Measurements from ENCODE around the gene PRMT9.

PRMT9 gene

GRCh38 chr4:147678796-147679549 is 5.0 kb downstream of the PRMT9 start:
- peak; percentile 49 for DNase-seq (ENCODE audit: low read depth, low spot score)

- DNase-seq (ENCODE audit: low read depth, low spot score): no peak
These were observed 5.9 kb downstream of the PRMT9 start for GRCh38 chr4:147678106-147678505.

- DNase-seq (ENCODE audit: low read depth, low spot score): no peak
These were observed 9.5 kb downstream of the PRMT9 start for GRCh38 chr4:147674496-147674895.

- no peak for DNase-seq (ENCODE audit: low read depth, low spot score)
These were observed 9.9 kb downstream of the PRMT9 start for GRCh38 chr4:147674073-147674472.

DNA sequence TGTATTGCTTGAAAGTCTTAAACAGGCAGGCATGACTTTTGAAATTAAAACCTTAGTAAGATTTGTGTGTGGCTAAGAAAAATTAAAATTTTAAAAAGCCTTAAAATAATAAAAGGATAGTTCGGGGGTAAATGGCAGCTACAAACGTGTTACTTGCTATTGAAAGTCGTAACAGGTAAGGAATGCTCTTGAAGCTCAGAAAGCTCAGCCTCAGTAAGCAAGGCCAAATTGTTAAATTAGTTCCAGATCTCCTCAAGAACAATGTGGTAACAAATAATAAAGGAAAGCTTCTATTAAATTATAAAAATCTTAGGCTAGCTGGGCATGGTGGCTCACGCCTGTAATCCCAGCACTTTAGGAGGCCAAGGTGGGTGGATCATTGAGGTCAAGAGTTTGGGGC is 25.5 kb downstream of the PRMT9 start:
- no peak for DNase-seq (ENCODE audit: low read depth, low spot score)

- no peak for DNase-seq (ENCODE audit: low read depth, low spot score)
These were observed 28.3 kb downstream of the PRMT9 start for GRCh38 chr4:147655639-147656038.

DNA sequence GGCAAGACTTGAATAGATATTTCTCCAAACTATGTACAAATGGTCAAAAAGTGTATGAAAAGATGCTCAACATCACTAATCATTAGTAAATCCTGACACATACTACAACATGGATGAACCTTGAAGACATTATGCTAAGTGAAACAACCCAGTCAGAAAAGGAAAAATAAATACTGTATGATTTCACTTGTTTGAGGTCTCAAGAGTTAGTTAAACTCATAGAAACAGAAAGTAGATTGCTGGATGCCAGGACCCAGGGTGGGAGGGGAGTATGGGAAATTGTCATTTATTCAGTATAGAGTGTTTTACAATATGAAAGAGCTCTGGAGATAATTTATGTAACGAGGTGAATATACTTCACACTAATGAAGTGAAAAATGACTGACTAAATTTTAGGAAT is 32.4 kb downstream of the PRMT9 start:
- DNase-seq (ENCODE audit: low read depth, low spot score): no peak

GRCh38 chr4:147648656-147649055 is 35.3 kb downstream of the PRMT9 start:
- no peak for DNase-seq (ENCODE audit: low read depth, low spot score)

GRCh38 chr4:147645099-147645498 is 38.9 kb downstream of the PRMT9 start:
- DNase-seq (ENCODE audit: low read depth, low spot score): no peak

GRCh38 chr4:147644471-147644870 is 39.5 kb downstream of the PRMT9 start:
- no peak for DNase-seq (ENCODE audit: low read depth, low spot score)

- no peak for DNase-seq (ENCODE audit: low read depth, low spot score)
These were observed 40.3 kb downstream of the PRMT9 start for GRCh38 chr4:147643616-147644015.

GRCh38 chr4:147640331-147640730 is 43.6 kb downstream of the PRMT9 start:
- DNase-seq (ENCODE audit: low read depth, low spot score): no peak

- no peak for DNase-seq (ENCODE audit: low read depth, low spot score)
These were observed 44.6 kb downstream of the PRMT9 start for GRCh38 chr4:147639388-147639787.

DNA sequence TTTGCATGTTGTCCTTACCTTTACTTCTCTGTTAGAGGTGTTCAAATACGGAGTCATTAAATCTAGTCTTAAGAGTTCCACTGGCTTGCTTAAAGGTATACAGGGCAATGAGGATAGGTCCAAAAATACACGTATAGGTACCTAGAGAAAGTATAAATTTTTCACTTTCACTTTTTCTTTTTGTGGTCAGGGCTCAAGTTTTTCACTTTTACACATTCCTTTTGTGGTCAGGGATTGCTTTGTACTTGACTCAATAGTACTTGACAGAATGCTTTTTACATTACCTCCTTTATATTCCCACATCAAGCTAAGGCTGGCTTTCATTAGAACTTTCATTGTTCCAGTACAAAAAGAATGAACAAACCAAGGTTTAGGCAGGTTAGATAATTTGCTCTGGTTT is 45.0 kb downstream of the PRMT9 start:
- no peak for DNase-seq (ENCODE audit: low read depth, low spot score)

DNA sequence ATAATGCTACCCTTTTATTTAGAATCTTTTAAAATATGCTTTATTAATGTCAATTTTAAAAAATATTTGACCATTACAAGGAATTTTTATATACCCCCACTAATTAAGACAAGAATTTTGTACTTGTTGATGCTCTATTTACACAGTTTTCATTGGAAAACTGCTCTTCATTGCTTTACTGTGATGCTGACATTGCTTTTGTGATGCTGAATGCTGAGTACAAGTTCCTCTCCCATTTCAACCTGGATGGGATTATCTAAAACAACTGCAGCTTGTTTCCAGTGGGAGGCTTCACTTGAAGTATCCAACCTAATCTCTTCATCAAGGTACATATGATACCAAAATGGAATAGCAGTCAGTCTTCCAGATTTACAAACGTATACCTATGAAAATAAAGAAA is 45.6 kb downstream of the PRMT9 start:
- DNase-seq (ENCODE audit: low read depth, low spot score): no peak

- no peak for DNase-seq (ENCODE audit: low read depth, low spot score)
These were observed 48.6 kb downstream of the PRMT9 start for GRCh38 chr4:147635348-147635747.

DNA sequence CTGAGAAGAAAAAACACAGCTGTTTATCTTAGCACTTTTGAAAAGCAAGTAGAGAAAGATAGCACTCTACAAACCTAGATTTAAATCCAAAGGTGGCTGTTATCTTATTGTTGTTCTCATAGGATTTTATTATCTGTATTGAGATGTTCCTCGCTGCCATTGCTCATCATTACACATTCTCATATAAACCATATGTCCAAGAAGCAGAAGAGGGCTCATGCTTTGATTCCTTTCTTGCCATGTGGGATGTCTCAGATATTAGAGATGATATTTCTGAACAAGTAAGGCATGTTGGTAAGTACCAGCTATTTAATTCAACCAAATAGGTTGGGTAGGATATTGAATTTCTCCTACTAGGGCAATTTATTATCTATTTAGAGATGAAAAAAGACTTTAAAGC is 50.3 kb downstream of the PRMT9 start:
- no peak for DNase-seq (ENCODE audit: low read depth, low spot score)

DNA sequence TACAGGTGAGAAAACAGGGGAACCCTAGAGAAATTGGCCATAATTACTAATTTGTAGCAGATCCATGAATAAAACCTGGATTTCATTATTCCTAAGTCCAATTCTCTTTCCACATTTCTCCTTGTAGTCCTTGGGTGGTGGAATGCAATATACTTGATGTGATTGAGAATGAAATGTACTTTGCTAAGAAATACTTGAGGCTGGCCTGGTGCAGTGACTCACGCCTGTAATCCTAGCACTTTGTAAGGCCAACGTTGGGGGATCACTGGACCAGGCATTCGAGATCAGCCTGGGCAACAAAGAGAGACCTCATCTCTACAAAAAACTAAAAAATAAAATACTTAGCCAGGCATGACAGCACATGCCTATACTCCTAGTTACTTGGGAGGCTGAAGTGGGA is 50.9 kb downstream of the PRMT9 start:
- DNase-seq (ENCODE audit: low read depth, low spot score): no peak

GRCh38 chr4:147629783-147630730 is 53.9 kb downstream of the PRMT9 start:
- no peak for DNase-seq (ENCODE audit: low read depth, low spot score)

DNA sequence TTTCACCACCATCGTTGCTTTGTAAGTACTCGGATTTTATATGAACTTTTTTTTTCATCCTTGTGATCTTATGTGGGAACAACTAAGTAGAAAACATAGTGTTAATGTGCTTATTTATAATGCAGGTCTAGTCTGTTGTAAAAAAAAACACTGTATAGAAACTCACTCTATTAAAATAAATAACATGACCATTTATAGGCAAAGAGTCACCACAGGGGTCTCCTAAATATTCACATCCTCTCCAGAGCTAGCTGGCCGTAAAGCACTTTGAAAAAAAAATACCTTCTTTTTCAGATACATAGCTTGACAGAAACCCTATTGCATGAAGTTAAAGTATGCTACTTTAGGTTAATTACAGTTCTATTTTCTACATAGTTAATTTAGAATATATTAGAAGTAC is 55.5 kb downstream of the PRMT9 start:
- no peak for DNase-seq (ENCODE audit: low read depth, low spot score)

DNA sequence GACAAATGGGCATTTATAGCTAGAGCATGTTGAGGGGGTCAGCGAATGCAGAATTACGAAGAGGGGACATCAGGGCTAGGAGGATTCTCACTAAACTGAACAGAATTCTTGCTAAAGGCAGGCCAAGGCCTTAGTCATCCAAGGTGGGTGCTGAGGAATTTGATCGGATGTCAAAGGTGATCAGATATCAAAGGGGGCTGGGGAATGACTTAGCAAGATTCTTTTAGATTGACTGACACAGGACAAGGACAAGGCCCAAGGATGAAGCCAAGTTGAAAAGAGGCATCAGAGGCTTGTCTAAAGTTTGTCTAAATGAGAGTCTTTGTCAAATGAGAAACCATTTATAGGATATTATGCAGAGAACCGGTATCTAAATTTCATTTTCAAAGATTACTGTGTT is 57.1 kb downstream of the PRMT9 start:
- DNase-seq (ENCODE audit: low read depth, low spot score): no peak

DNA sequence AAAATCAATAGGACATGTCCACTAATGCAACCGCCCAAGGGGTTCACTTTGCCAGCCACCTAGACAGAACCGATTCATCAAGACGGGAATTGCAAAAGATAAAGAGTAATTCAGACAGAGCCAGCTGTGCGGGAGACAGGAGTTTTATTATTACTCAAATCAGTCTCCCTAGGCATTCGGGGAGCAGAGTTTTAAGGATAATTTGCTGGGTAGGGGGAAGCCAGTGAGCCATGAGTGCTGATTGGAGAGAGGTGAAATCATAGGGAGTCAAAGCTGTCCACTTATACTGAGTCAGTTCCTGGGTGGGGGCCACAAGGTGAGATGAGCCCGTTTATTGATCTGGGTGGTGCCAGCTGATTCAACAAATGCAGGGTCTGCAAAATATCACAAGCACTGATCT is 58.2 kb downstream of the PRMT9 start:
- DNase-seq (ENCODE audit: low read depth, low spot score): no peak

GRCh38 chr4:147620315-147620714 is 63.6 kb downstream of the PRMT9 start:
- no peak for DNase-seq (ENCODE audit: low read depth, low spot score)
